ENCODE data around the gene SH3RF3.

GRCh38 chr2:109392140-109392539, 263.1 kb downstream of the SH3RF3 start:
- TF ChIP-seq REST (IDR thresholded peaks at IDR 0.05; ENCODE audit: low read depth, low read length) (no peak), ZZZ3 (IDR thresholded peaks at IDR 0.05; ENCODE audit: control insufficient read depth, insufficient read length, low read depth) (no peak), ASH2L (IDR thresholded peaks at IDR 0.05; ENCODE audit: borderline replicate concordance, low read depth) (no peak), FOS (IDR thresholded peaks at IDR 0.05; ENCODE audit: borderline replicate concordance, extremely low read depth, insufficient read length) (no peak), NFYB (IDR thresholded peaks at IDR 0.05; ENCODE audit: insufficient read depth, low read depth, low read length) (no peak), NFYA (IDR thresholded peaks at IDR 0.05; ENCODE audit: borderline replicate concordance, low read depth, low read length) (no peak), SIN3A (IDR thresholded peaks at IDR 0.05; ENCODE audit: low read depth, low read length) (no peak), YY1 (IDR thresholded peaks at IDR 0.05; ENCODE audit: low read depth, low read length) (no peak), FOXM1 (IDR thresholded peaks at IDR 0.05; ENCODE audit: low read depth, low read length) (no peak)
- TF ChIP-seq, protein P1, sequence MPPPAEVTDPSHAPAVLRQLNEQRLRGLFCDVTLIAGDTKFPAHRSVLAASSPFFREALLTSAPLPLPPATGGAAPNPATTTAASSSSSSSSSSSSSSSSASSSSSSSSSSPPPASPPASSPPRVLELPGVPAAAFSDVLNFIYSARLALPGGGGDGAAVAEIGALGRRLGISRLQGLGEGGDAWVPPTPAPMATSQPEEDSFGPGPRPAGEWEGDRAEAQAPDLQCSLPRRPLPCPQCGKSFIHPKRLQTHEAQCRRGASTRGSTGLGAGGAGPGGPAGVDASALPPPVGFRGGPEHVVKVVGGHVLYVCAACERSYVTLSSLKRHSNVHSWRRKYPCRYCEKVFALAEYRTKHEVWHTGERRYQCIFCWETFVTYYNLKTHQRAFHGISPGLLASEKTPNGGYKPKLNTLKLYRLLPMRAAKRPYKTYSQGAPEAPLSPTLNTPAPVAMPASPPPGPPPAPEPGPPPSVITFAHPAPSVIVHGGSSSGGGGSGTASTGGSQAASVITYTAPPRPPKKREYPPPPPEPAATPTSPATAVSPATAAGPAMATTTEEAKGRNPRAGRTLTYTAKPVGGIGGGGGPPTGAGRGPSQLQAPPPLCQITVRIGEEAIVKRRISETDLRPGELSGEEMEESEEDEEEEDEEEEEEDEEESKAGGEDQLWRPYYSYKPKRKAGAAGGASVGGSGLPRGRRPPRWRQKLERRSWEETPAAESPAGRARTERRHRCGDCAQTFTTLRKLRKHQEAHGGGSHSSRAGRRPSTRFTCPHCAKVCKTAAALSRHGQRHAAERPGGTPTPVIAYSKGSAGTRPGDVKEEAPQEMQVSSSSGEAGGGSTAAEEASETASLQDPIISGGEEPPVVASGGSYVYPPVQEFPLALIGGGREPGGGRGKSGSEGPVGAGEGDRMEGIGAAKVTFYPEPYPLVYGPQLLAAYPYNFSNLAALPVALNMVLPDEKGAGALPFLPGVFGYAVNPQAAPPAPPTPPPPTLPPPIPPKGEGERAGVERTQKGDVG (CRISPR knock-in tag; IDR thresholded peaks at IDR 0.05): no peak
- TF ChIP-seq, protein P2, sequence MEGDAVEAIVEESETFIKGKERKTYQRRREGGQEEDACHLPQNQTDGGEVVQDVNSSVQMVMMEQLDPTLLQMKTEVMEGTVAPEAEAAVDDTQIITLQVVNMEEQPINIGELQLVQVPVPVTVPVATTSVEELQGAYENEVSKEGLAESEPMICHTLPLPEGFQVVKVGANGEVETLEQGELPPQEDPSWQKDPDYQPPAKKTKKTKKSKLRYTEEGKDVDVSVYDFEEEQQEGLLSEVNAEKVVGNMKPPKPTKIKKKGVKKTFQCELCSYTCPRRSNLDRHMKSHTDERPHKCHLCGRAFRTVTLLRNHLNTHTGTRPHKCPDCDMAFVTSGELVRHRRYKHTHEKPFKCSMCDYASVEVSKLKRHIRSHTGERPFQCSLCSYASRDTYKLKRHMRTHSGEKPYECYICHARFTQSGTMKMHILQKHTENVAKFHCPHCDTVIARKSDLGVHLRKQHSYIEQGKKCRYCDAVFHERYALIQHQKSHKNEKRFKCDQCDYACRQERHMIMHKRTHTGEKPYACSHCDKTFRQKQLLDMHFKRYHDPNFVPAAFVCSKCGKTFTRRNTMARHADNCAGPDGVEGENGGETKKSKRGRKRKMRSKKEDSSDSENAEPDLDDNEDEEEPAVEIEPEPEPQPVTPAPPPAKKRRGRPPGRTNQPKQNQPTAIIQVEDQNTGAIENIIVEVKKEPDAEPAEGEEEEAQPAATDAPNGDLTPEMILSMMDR (IDR thresholded peaks at IDR 0.05 in 2 of 3, conservative IDR thresholded peaks at IDR 0.05 in 1 of 3; ENCODE audit: control insufficient read depth in 2 of 3, extremely low read depth in 1 of 3, insufficient read depth in 1 of 3, low read depth in 3 of 3, low read length in 3 of 3): no peak

All from GM12878 (cell line).